HG03469 (cell line): Measurements from ENCODE around the gene MFNG.

Source experiments
- ATAC-seq: cut with Tn5 transposase; IDR thresholded peaks from one replicate; pipeline ENCODE4 v1.9.1; 2021; ENCODE audit warnings: mild to moderate bottlenecking, moderate library complexity, moderate number of reproducible peaks; ENCODE audit not compliant: unreplicated experiment

Gene MFNG

GRCh38 chr22:37427135-37427710 lies 59.0 kb downstream of the MFNG start, which contains the start of gene ELFN2:
TSS of gene ELFN2 (minus strand) at chr22:37427479. CDS start at chr22:37375534, 51,945 bp downstream.
- ATAC-seq, result no peak

GRCh38 chr22:37426706-37427134 lies 59.5 kb downstream of the MFNG start:
- ATAC-seq, result no peak

DNA sequence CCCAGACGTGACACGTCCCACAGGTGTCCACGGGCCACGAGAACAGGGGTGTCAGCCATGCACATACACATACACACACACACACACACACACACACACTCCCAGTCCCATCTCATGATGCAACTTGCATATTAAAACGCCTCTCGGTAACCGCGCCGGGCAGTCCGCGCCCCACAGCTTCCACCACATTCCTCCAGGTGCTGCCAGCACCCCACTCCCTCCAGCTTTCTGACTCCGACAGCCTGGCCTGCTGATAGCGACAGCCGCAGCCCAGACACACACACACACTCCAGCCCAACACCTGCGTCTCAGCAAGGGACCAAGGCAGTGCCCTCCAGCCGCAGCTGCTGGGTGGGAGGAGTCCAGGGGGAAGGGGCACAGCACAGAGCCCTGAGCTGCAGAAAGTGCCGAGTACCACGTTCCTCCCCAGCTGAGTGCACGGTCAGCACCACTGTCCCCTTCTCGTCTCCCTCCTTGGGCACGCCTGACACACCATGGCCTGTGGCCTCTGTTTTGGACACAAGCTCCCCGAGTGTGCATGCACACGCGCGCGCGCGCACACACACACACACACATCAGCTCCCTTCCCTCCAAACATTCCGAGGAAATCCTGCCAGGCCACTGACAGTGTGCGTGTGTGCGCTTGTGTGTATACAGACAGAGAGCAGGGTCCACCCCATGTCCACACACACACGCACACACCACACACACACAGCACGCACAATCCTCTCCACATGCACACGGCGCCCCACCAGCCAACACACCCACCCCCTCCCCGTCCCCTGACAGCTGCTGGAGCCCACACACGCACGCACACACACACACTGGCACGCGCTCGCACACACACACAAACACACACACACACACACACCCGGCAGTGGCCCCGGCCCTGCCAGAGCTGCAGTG lies 60.1 kb downstream of the MFNG start:
- no peak for ATAC-seq

DNA sequence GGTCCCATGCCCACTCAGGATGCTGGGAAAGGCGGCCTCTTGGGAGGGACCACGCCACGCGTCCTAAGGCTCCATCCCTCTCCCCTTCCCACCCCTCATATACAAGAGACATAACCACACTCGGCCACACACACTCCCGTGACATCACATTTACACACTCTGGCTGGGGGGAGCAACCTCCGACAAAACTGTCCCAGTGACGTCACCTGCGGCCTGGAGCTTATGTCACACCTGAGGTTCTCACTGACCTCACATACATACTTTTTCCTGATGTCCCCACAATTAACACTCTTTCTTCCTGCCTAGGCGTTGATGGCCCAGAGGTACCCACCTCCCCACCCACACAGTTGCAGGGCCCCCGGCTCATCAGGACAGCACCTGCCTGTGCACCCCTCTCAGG lies 60.8 kb downstream of the MFNG start:
- no peak for ATAC-seq

DNA sequence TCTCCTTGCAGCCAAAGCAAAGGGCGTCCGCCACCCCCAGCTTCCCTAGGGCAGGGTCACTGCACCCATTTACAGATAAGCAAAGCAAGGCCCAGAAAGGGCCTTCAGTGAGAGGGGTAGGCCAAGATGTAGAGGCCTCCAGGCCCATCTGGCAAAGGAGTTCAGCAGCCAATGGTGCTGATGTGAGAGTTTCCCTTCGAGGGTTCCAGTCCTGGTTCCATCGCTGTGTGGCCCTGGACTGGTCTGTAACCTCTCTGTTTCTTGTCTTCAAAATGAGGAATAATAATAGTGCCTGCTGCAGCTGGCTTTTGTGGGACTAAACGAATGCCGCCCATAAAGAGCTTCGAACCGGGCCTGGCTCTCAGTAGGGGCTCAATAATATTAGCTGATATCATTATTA lies 62.9 kb downstream of the MFNG start:
- no peak for ATAC-seq

DNA sequence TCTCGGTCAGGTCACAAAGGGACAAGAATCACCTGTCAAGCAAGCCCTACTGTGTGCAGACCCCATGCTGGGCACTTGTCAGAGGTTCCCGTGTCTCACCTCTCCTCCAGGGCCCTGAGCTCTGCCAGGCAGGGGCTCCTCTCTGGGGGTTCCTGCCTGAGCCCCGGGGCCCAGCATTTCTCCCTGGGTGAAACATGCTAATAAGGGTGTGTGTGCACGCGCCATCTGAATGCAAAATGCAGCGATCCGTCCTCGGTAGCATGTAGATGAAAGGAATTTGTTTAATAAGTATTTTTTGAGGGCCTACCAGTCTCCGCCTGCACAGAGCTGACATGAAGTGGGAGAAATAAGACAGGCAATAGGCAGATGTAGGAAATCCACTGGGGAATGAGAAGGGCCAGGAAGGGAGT lies 64.7 kb downstream of the MFNG start:
- ATAC-seq, result no peak

GRCh38 chr22:37420686-37421467 lies 65.3 kb downstream of the MFNG start:
- ATAC-seq, result no peak

DNA sequence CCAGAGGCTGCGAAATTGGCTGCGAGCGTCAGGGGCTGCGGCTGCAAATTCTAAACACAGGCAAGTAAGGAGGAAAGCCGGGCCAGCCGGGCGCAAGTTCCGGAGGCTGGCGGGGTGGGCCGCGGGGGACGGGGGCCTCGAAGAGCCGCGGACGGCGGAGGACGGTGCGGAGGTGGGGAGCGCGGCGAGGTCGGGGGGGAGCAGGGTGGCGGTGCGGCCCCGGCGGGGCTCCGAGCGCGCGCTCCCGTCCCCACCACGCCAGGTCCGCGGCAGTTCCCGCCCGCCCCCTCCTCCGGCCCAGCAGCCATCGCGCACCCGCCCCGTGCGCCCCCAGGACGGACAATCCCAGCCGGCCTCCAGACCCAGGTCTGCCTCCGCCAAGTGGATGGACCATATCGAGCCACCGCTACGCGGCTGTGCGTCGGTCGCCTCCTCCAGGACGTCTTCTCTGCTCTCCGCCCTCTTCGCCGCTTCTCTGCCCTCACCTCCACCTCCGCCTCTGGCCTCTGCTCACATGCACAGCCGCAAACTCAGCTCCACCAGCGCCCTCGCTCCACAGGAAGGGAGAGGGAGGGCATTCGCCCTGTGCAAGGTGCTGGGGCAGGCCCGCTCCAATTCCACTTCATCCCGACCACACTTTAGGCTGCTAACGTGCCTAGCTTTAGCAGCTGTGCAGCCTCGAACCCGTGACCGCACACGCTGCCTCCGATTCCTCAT lies 66.1 kb downstream of the MFNG start:
- ATAC-seq, result no peak

DNA sequence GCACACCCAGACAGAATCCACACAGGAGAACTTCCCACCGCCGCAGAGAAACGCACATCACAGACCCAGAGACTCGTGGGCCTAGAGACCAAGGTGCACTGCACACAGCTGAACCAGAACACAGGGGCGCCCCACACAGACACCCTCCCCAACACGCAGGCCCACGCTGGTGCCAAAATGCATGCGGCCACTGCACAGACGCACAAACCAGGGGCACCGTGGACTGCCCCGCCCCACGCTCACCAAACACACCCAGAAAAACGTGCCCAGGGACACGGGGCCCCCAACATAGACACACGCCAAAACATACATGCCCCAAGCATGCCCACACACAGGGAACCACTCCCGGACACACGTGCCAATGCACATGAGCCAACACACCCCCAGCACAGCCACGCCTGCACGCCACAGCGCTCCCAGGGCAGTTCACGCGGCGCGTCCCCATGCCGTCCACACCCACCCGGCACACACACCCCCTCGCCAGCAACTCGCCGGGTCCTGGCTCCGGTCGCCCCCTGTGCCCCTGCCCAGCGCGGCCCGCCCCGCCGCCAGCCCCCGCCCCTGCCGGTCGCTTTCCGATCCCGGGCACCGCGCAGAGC lies 66.7 kb downstream of the MFNG start:
- ATAC-seq, result no peak
